Keratinocyte (primary cell): Measurements from ENCODE around the gene CDH13.

Experiments
- EZH2 ChIP-seq: IDR thresholded peaks from one replicate; pipeline ENCODE4 v1.6.1; 2012; ENCODE audit warnings: inconsistent platforms, mild to moderate bottlenecking, low read length, moderate library complexity
- TF ChIP-seq, protein P1 (sequence below), 3 experiments: IDR thresholded peaks in 1 of 3; conservative IDR thresholded peaks in 1 of 3; optimal IDR thresholded peaks in 1 of 3; 2 replicates in 2 of 3; 3 replicates in 1 of 3; pipeline versions ENCODE3 to v1.5.1; 2011; ENCODE audit warnings: low read length in 3 of 3, mild to moderate bottlenecking in 3 of 3, moderate library complexity in 2 of 3, control low read depth in 1 of 3, inconsistent platforms in 1 of 3; ENCODE audit not compliant: insufficient read depth in 2 of 3; ENCODE audit errors: extremely low read depth in 1 of 3

DNA sequence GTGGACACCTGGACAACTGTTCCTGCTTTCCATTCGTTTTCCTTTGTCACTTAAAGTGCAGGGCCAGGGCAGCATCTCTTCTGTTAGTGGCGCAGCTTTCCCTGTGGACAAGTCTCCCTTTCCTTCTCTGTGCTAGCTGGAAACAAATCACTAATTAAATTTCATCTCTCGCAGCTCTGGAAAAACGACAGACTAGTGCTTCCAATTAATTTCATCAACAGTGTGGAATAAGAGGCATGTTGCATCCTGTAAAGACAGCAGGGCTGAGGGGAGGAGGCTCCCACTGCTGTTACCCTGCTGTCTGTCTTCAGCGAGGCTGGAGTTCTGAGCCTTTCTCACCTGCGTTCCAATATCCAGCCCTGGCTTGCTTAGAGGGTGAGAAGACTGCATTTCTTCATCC is 828.9 kb downstream of the CDH13 start:
- TF ChIP-seq, protein P1, sequence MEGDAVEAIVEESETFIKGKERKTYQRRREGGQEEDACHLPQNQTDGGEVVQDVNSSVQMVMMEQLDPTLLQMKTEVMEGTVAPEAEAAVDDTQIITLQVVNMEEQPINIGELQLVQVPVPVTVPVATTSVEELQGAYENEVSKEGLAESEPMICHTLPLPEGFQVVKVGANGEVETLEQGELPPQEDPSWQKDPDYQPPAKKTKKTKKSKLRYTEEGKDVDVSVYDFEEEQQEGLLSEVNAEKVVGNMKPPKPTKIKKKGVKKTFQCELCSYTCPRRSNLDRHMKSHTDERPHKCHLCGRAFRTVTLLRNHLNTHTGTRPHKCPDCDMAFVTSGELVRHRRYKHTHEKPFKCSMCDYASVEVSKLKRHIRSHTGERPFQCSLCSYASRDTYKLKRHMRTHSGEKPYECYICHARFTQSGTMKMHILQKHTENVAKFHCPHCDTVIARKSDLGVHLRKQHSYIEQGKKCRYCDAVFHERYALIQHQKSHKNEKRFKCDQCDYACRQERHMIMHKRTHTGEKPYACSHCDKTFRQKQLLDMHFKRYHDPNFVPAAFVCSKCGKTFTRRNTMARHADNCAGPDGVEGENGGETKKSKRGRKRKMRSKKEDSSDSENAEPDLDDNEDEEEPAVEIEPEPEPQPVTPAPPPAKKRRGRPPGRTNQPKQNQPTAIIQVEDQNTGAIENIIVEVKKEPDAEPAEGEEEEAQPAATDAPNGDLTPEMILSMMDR (optimal IDR thresholded peaks at IDR 0.05 in 1 of 3, IDR thresholded peaks at IDR 0.05 in 1 of 3, conservative IDR thresholded peaks at IDR 0.05 in 1 of 3; ENCODE audit: extremely low read depth in 1 of 3, insufficient read depth in 2 of 3, low read length in 3 of 3), result no peak
- TF ChIP-seq EZH2, result no peak
